Neuron (in vitro differentiated cells): Measurements from ENCODE around the gene BPIFA1.

Experiments
- H2AFZ ChIP-seq: one replicate; pipeline ENCODE4 v1.6.1; 2013; ENCODE audit warnings: low read depth, mild to moderate bottlenecking, inconsistent platforms, low read length, moderate library complexity
- H3K27me3 ChIP-seq: one replicate; pipeline ENCODE4 v1.6.1; 2013; ENCODE audit warnings: low read length; ENCODE audit not compliant: insufficient read depth
- H3K36me3 ChIP-seq: one replicate; pipeline ENCODE4 v1.6.1; 2013; ENCODE audit warnings: low read length; ENCODE audit not compliant: insufficient read depth
- H3K4me1 ChIP-seq: one replicate; pipeline ENCODE4 v1.6.1; 2013; ENCODE audit warnings: low read length; ENCODE audit not compliant: insufficient read depth
- H3K4me3 ChIP-seq: 2 replicates; pipeline ENCODE4 v1.5.1; 2013; ENCODE audit warnings: mild to moderate bottlenecking, low read length, moderate library complexity
- H3K9me3 ChIP-seq: one replicate; pipeline ENCODE4 v1.6.1; 2013; ENCODE audit warnings: low read length

BPIFA1 gene

DNA sequence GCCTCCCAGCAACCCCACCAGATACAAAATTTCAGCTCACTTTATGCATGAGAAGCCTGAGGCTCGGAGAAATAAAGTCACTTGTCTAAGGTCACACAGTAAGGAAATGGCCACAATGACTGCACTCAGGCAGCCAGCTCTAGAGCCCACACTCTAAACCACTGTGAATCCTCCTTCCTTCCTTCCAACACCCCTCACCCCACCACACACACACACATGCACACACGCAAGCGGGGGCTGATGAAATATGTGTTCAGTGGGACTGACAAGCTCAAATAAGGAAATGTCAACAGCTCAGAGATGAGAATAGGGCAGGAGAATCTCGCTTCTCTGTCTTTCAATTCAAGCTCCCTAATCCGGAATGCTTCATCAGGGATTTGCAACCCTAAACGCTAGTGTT is 6.0 kb upstream of the BPIFA1 start:
- Histone ChIP-seq H3K4me1 (no peaks in the 10 kb centered on the region), H3K9me3 (no peaks in the 10 kb centered on the region), H3K27me3 (no peaks in the 10 kb centered on the region), H2AFZ (no peak overlapping the region), H3K36me3 (no peaks in the 10 kb centered on the region), H3K4me3 (no peak overlapping the region)

DNA sequence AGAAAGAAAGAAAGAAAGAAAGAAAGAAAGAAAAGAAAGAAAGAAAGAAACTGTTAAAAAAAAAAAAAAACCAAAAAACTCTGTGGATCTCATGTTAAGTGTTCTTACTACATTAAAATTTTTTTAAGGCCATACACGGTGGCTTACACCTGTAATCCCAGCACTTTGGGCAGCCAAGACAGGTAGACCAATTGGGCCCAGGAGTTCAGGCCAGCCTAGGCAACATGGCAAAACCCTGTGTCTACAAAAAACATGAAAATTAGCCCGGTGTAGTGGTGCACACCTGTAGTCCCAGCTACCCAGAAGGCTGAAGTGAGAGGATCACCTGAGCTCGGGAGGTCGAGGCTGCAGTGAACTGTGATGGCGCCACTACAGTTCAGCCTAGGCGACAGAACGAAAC is 4.6 kb upstream of the BPIFA1 start:
- Histone ChIP-seq H3K4me3 (no peak overlapping the region), H2AFZ (no peak overlapping the region), H3K36me3 (no peaks in the 10 kb centered on the region), H3K4me1 (no peaks in the 10 kb centered on the region), H3K27me3 (no peaks in the 10 kb centered on the region), H3K9me3 (no peaks in the 10 kb centered on the region)

GRCh38 chr20:33232486-33233072 is 3.2 kb upstream of the BPIFA1 start:
- Histone ChIP-seq H2AFZ (no peak overlapping the region), H3K27me3 (no peaks in the 10 kb centered on the region), H3K4me1 (no peaks in the 10 kb centered on the region), H3K36me3 (no peaks in the 10 kb centered on the region), H3K9me3 (no peaks in the 10 kb centered on the region), H3K4me3 (no peak overlapping the region)

- Histone ChIP-seq H3K36me3 (no peaks in the 10 kb centered on the region), H2AFZ (no peak overlapping the region), H3K4me3 (no peak overlapping the region), H3K9me3 (no peaks in the 10 kb centered on the region), H3K27me3 (no peaks in the 10 kb centered on the region), H3K4me1 (no peaks in the 10 kb centered on the region)
Observed at GRCh38 chr20:33233129-33233774, 2.5 kb upstream of the BPIFA1 start.

DNA sequence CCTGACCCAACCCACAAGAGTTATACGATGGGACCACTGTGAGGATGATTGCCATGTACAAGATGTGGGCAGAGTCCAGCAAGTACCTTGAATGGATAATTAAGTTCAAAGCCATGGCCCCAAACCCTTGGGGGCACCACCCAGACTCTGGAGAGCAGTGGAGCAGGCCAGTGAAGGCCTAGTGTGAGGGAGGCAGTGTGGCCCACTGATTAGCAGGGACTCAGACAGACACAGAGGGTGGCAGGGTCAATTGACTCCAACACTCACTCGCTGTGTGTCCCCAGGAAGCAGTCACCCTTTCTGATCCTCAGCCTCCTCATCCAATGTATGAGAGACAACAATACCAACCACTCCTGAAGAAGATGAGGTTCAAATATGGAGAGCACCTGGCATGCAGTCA is 1.7 kb upstream of the BPIFA1 start:
- H3K4me1 ChIP-seq, result no peaks in the 10 kb centered on the region
- no peaks in the 10 kb centered on the region for H3K36me3 ChIP-seq
- no peak overlapping the region for H2AFZ ChIP-seq
- no peaks in the 10 kb centered on the region for H3K9me3 ChIP-seq
- H3K27me3 ChIP-seq, result no peaks in the 10 kb centered on the region
- H3K4me3 ChIP-seq, result no peak overlapping the region

- no peak overlapping the region for H2AFZ ChIP-seq
- no peaks in the 10 kb centered on the region for H3K36me3 ChIP-seq
- H3K4me3 ChIP-seq, result no peak overlapping the region
- H3K4me1 ChIP-seq, result no peaks in the 10 kb centered on the region
- H3K27me3 ChIP-seq, result no peaks in the 10 kb centered on the region
- H3K9me3 ChIP-seq, result no peaks in the 10 kb centered on the region
Observed at GRCh38 chr20:33236351-33236750, 555 bp downstream of the BPIFA1 start.

- Histone ChIP-seq H2AFZ (no peak overlapping the region), H3K9me3 (no peaks in the 10 kb centered on the region), H3K27me3 (no peaks in the 10 kb centered on the region), H3K4me1 (no peaks in the 10 kb centered on the region), H3K36me3 (no peaks in the 10 kb centered on the region), H3K4me3 (no peak overlapping the region)
Observed at GRCh38 chr20:33237989-33238388, 2.2 kb downstream of the BPIFA1 start.

DNA sequence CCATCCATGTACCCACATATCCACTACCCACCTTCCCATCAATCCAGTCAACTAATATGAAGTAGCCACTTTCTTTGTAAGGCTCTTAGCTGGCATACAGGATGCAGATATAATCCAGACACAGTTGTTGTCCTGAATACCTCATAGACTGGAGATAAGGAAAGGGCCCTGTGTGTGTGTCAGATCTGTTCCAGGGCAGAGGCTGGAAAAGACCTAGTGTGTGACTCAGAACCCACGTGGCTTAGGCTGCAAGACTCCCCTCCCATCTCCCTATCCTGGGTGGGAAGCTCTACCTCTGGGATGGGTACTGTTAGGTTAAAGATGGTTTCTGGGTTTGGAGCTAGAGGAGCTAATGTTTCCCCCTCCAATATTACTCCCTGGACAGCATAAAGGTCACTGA is 3.6 kb downstream of the BPIFA1 start:
- Histone ChIP-seq H2AFZ (no peak overlapping the region), H3K4me3 (no peak overlapping the region), H3K36me3 (no peaks in the 10 kb centered on the region), H3K9me3 (no peaks in the 10 kb centered on the region), H3K27me3 (no peaks in the 10 kb centered on the region), H3K4me1 (no peaks in the 10 kb centered on the region)

- H3K4me3 ChIP-seq, result no peak overlapping the region
- no peak overlapping the region for H2AFZ ChIP-seq
- no peaks in the 10 kb centered on the region for H3K9me3 ChIP-seq
- H3K27me3 ChIP-seq, result no peaks in the 10 kb centered on the region
- no peaks in the 10 kb centered on the region for H3K36me3 ChIP-seq
- H3K4me1 ChIP-seq, result no peaks in the 10 kb centered on the region
Observed at GRCh38 chr20:33239979-33240736, 4.4 kb downstream of the BPIFA1 start.

DNA sequence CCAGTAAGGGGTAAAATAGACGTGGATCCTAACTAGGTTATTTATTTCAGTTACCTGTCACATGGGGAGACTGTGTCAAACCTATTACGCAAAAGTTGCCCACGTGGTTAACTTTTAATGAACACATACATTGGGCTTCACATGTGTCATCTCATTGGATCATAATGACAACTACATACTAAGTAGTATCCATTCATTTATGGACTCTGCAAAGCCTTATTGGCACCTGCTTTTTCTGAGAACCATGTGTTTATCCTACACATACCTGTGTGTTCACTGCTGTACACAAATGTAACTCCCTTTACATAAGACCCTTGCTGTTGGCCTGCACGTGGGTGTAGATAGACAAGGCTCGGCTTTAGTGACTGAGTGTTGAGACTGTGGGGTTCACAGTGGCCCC is 5.1 kb downstream of the BPIFA1 start:
- Histone ChIP-seq H3K9me3 (no peaks in the 10 kb centered on the region), H3K36me3 (no peaks in the 10 kb centered on the region), H3K4me3 (no peak overlapping the region), H2AFZ (no peak overlapping the region), H3K27me3 (no peaks in the 10 kb centered on the region), H3K4me1 (no peaks in the 10 kb centered on the region)

- H3K4me3 ChIP-seq, result no peak overlapping the region
- H3K27me3 ChIP-seq, result no peaks in the 10 kb centered on the region
- H3K36me3 ChIP-seq, result no peaks in the 10 kb centered on the region
- no peak overlapping the region for H2AFZ ChIP-seq
- no peaks in the 10 kb centered on the region for H3K4me1 ChIP-seq
- no peaks in the 10 kb centered on the region for H3K9me3 ChIP-seq
Observed at GRCh38 chr20:33242319-33243100, 6.7 kb downstream of the BPIFA1 start.

- H3K4me1 ChIP-seq, result no peaks in the 10 kb centered on the region
- H2AFZ ChIP-seq, result no peak overlapping the region
- H3K9me3 ChIP-seq, result no peaks in the 10 kb centered on the region
- H3K4me3 ChIP-seq, result no peak overlapping the region
- H3K27me3 ChIP-seq, result no peaks in the 10 kb centered on the region
- no peaks in the 10 kb centered on the region for H3K36me3 ChIP-seq
Observed at GRCh38 chr20:33246077-33246476, 10.3 kb downstream of the BPIFA1 start.

DNA sequence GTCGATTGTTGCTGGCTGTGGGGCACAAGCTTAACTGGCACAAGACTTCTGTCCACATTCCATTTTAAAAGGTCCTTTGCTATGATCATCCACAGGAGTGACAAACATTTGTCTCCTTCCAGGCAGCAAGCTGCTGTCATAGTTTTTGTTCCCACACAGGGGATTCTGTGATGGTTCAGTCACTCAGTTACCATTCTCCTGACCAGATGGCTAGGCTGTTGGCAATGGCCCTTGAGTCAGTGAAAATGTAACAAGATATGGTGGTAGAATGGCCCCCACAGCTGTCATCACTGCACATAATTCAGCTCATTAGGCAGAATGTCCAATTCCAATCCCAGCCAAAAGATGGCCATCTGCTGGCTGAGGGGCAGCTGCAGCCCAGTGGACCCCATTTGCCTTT is 13.7 kb downstream of the BPIFA1 start:
- H3K36me3 ChIP-seq, result no peaks in the 10 kb centered on the region
- H3K4me1 ChIP-seq, result no peaks in the 10 kb centered on the region

More for the DNA sequence above, 13.7 kb downstream of the BPIFA1 start:
- Histone ChIP-seq H2AFZ (no peak overlapping the region), H3K9me3 (no peaks in the 10 kb centered on the region), H3K27me3 (no peaks in the 10 kb centered on the region), H3K4me3 (no peak overlapping the region)
